HepG2 (cell line): ENCODE data around the gene HEXA. TPM values are rescaled to one million over a fixed set of nuclear protein-coding genes. Genes with fewer than 3 reads are reported as not detected.

ENCODE experiments used
- ATAC-seq: fragments of 200-7000 bp; cut with Tn5 transposase; 3 replicates; pipeline ENCODE4 v1.9.1; 2020; ENCODE audit warnings: mild to moderate bottlenecking, moderate library complexity
- BruUV-seq: library from RNA; stranded (reverse); fragments of 400-500 nt; replicated peaks from 2 replicates; lab custom pipeline; 2021; lab: Mats Ljungman, UMichigan
- CTCF ChIA-PET: fragments of 300-600 bp; formaldehyde crosslinking; extraction: SDS; loops from one replicate; lab custom pipeline; 2021; ENCODE audit warnings: low total read pairs, inconsistent platforms, low intra/inter-chr PET ratio; lab: Yijun Ruan, JAX
- POLR2A ChIA-PET: fragments of 350-600 bp; sonication (Branson Sonifier 250); formaldehyde crosslinking; loops from one replicate; lab custom pipeline; 2020; ENCODE audit warnings: antibody characterized with exemption, inconsistent platforms; lab: Yijun Ruan, JAX
- DNase-seq: peaks from one replicate; pipeline ENCODE4 v3.0.0-alpha.2; 2015; ENCODE audit warnings: low spot score
- FAIRE-seq: peaks from 3 replicates; lab custom pipeline; 2011; peaks lifted over from hg19 to GRCh38; lab: Jason Lieb, UNC
- H2AFZ ChIP-seq: one replicate; pipeline ENCODE4 v1.6.1; 2011; ENCODE audit warnings: low read length, inconsistent platforms
- H3K27ac ChIP-seq: fragments of 300-600 bp; 3 replicates; pipeline ENCODE4 v1.8.0; 2011; ENCODE audit warnings: mixed run types, mild to moderate bottlenecking, mixed read lengths, low read length, inconsistent platforms; ENCODE audit not compliant: insufficient read depth; ENCODE audit errors: extremely low read length
- H3K27me3 ChIP-seq, 2 experiments: fragments of 200-600 bp in 1 of 2; 2 replicates in 1 of 2; 3 replicates in 1 of 2; pipeline versions ENCODE4 v1.6.0 to v1.8.0; 2011; ENCODE audit warnings: low read length in 2 of 2, mild to moderate bottlenecking in 2 of 2, moderate library complexity in 2 of 2, inconsistent platforms in 1 of 2; ENCODE audit not compliant: insufficient read depth in 2 of 2, control insufficient read depth in 1 of 2
- H3K36me3 ChIP-seq, 2 experiments: fragments of 200-600 bp in 1 of 2; replicated peaks in 1 of 2; 2 replicates in 1 of 2; 3 replicates in 1 of 2; pipeline versions ENCODE4 v1.5.1 to v1.8.0; 2011; ENCODE audit warnings: low read length in 2 of 2, inconsistent platforms in 1 of 2; ENCODE audit not compliant: insufficient read depth in 2 of 2, control insufficient read depth in 1 of 2
- H3K4me1 ChIP-seq: 2 replicates; pipeline ENCODE4 v1.5.1; 2012; ENCODE audit warnings: low read length, inconsistent platforms; ENCODE audit not compliant: insufficient read depth
- H3K4me2 ChIP-seq: 2 replicates; pipeline ENCODE4 v1.6.0; 2011; ENCODE audit warnings: low read depth, low read length, inconsistent platforms
- H3K4me3 ChIP-seq, 3 experiments: fragments of 200-600 bp in 1 of 3; sonication (generic), shearing (Covaris generic) in 1 of 3; replicated peaks in 1 of 3; 2 replicates each; pipeline ENCODE4 v1.5.1; 2011 to 2016; ENCODE audit warnings: low read length in 3 of 3, inconsistent platforms in 2 of 3, low read depth in 2 of 3, mild to moderate bottlenecking in 2 of 3, control low read depth in 1 of 3, mixed read lengths in 1 of 3; ENCODE audit not compliant: insufficient read depth in 1 of 3
- H3K79me2 ChIP-seq: one replicate; pipeline ENCODE4 v1.6.1; 2011; ENCODE audit warnings: low read length, inconsistent platforms; ENCODE audit not compliant: insufficient read depth
- H3K9ac ChIP-seq: 2 replicates; pipeline ENCODE4 v1.6.0; 2011; ENCODE audit warnings: mild to moderate bottlenecking, low read depth, low read length, inconsistent platforms; ENCODE audit not compliant: insufficient read depth
- H3K9me3 ChIP-seq: 2 replicates; pipeline ENCODE4 v1.5.1; 2012; ENCODE audit warnings: mild to moderate bottlenecking, low read length
- H4K20me1 ChIP-seq: 2 replicates; pipeline ENCODE4 v1.6.0; 2011; ENCODE audit warnings: inconsistent platforms, mild to moderate bottlenecking, low read length, moderate library complexity; ENCODE audit not compliant: insufficient read depth
- BCL6 ChIP-seq: IDR thresholded peaks from 2 replicates; pipeline ENCODE4 v1.6.1; 2016; ENCODE audit warnings: missing genetic modification reagents, missing compliant biosample characterization
- CBX5 ChIP-seq: sonication (generic); formaldehyde crosslinking; IDR thresholded peaks from 2 replicates; pipeline ENCODE4 v1.4.0; 2020; ENCODE audit warnings: missing genetic modification reagents, borderline replicate concordance
- CEBPG ChIP-seq: IDR thresholded peaks from 2 replicates; pipeline ENCODE4 v1.6.1; 2016
- EEA1 ChIP-seq: sonication (generic); formaldehyde crosslinking; IDR thresholded peaks from 2 replicates; pipeline ENCODE4 v1.5.1; 2020; ENCODE audit warnings: mild to moderate bottlenecking, missing genetic modification reagents, borderline replicate concordance
- GFI1 ChIP-seq: sonication (generic); formaldehyde crosslinking; IDR thresholded peaks from 2 replicates; pipeline ENCODE4 v1.5.0; 2020; ENCODE audit warnings: missing genetic modification reagents, mild to moderate bottlenecking, borderline replicate concordance
- KDM5B ChIP-seq: sonication (generic); formaldehyde crosslinking; IDR thresholded peaks from 2 replicates; pipeline ENCODE4 v1.4.0; 2020; ENCODE audit warnings: missing genetic modification reagents, mild to moderate bottlenecking, borderline replicate concordance
- MED13 ChIP-seq: sonication (generic); formaldehyde crosslinking; IDR thresholded peaks from 2 replicates; pipeline ENCODE4 v1.5.0; 2020; ENCODE audit warnings: missing genetic modification reagents
- NFYB ChIP-seq: sonication (generic); formaldehyde crosslinking; IDR thresholded peaks from 2 replicates; pipeline ENCODE4 v1.4.0; 2020; ENCODE audit warnings: missing genetic modification reagents
- THAP7 ChIP-seq: sonication (generic); formaldehyde crosslinking; IDR thresholded peaks from 2 replicates; pipeline ENCODE4 v1.8.1; 2023; ENCODE audit warnings: mild to moderate bottlenecking, missing genetic modification reagents
- ZBTB20 ChIP-seq: sonication (generic); formaldehyde crosslinking; IDR thresholded peaks from 2 replicates; pipeline ENCODE4 v1.8.1; 2023; ENCODE audit warnings: missing genetic modification reagents, low read depth, mild to moderate bottlenecking, borderline replicate concordance
- ZNF260 ChIP-seq: sonication (generic); formaldehyde crosslinking; IDR thresholded peaks from 2 replicates; pipeline ENCODE4 v1.4.0; 2020; ENCODE audit warnings: missing genetic modification reagents, low read depth, mild to moderate bottlenecking, borderline replicate concordance
- ZNF660 ChIP-seq: sonication (generic); formaldehyde crosslinking; IDR thresholded peaks from 2 replicates; pipeline ENCODE4 v1.5.1; 2020; ENCODE audit warnings: mild to moderate bottlenecking, low read depth, missing genetic modification reagents, borderline replicate concordance
- ZNF746 ChIP-seq: sonication (generic); formaldehyde crosslinking; IDR thresholded peaks from 2 replicates; pipeline ENCODE4 v1.8.0; 2022; ENCODE audit warnings: mild to moderate bottlenecking, missing genetic modification reagents
- ZNF773 ChIP-seq: sonication (generic); formaldehyde crosslinking; IDR thresholded peaks from 2 replicates; pipeline ENCODE4 v1.4.0; 2020; ENCODE audit warnings: missing genetic modification reagents, borderline replicate concordance
- WGBS: methylation state at CpG from one replicate; pipeline ENCODE4 v1.1.6; 2017; ENCODE audit warnings: low lambda C conversion rate; 5-methylcytosine and 5-hydroxymethylcytosine counted together
- in situ Hi-C: cut with HindIII; loops from 2 replicates; pipeline ENCODE4 v1.10.0; 2017; ENCODE audit warnings: low pct_unique_long_range_greater_than_20kb; ENCODE audit not compliant: extremely low pct_ligation_motif_present
- intact Hi-C: fragments of 100-400 bp; cut with micrococcal nuclease; formaldehyde crosslinking; loops from one replicate; pipeline ENCODE4 v1.10.0; 2022; ENCODE audit not compliant: unreplicated experiment
- polyA plus RNA-seq, 8 experiments: library from polyadenylated mRNA; depleted of rRNA in 3 of 8; stranded (reverse) in 7 of 8; unstranded in 1 of 8; fragments of >200 nt; fragmentation: Illumina TruSeq in 4 of 8; extraction: Trizol in 4 of 8; gene quantifications; 2 replicates each; pipeline versions ENCODE4 v1.2.1 to v1.2.3, GENCODE V29; 2011 to 2016; ENCODE audit warnings: low read depth in 4 of 8, missing spikeins in 1 of 8, mixed read lengths in 1 of 8; ENCODE audit not compliant: insufficient read depth in 1 of 8
- total RNA-seq, 5 experiments: library from RNA; depleted of rRNA; stranded (reverse); fragments of >200 nt; fragmentation: Illumina TruSeq; extraction: Trizol; gene quantifications; 2 replicates each; pipeline ENCODE4 v1.2.3, GENCODE V29; 2016; ENCODE audit warnings: low read depth in 1 of 5
- TF ChIP-seq, protein P1 (sequence below): sonication (generic); formaldehyde crosslinking; IDR thresholded peaks from 2 replicates; pipeline ENCODE4 v1.9.0; 2021; ENCODE audit warnings: missing genetic modification reagents, borderline replicate concordance
- TF ChIP-seq, protein P2 (sequence below): sonication (generic); formaldehyde crosslinking; IDR thresholded peaks from 2 replicates; pipeline ENCODE4 v1.5.0; 2020; ENCODE audit warnings: mild to moderate bottlenecking, missing genetic modification reagents, moderate library complexity

The HEXA gene
- total and polyA plus RNA-seq, 2 of the 13 experiments (the other 11 are each of a cell fraction or from before 2014, with no cell fraction given), result 106 to 219 TPM

- TF ChIP-seq, protein P1, sequence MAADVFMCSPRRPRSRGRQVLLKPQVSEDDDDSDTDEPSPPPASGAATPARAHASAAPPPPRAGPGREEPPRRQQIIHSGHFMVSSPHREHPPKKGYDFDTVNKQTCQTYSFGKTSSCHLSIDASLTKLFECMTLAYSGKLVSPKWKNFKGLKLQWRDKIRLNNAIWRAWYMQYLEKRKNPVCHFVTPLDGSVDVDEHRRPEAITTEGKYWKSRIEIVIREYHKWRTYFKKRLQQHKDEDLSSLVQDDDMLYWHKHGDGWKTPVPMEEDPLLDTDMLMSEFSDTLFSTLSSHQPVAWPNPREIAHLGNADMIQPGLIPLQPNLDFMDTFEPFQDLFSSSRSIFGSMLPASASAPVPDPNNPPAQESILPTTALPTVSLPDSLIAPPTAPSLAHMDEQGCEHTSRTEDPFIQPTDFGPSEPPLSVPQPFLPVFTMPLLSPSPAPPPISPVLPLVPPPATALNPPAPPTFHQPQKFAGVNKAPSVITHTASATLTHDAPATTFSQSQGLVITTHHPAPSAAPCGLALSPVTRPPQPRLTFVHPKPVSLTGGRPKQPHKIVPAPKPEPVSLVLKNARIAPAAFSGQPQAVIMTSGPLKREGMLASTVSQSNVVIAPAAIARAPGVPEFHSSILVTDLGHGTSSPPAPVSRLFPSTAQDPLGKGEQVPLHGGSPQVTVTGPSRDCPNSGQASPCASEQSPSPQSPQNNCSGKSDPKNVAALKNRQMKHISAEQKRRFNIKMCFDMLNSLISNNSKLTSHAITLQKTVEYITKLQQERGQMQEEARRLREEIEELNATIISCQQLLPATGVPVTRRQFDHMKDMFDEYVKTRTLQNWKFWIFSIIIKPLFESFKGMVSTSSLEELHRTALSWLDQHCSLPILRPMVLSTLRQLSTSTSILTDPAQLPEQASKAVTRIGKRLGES (CRISPR knock-in tag), result no peak
- TF ChIP-seq ZNF260 (CRISPR knock-in tag) (no peak), KDM5B (CRISPR knock-in tag) (no peak), ZNF746 (CRISPR knock-in tag) (no peak), GFI1 (CRISPR knock-in tag) (no peak)
Measured at GRCh38 chr15:72358121-72358520, 17.7 kb downstream of the HEXA start (continued).

GRCh38 chr15:72354496-72354895, 21.3 kb downstream of the HEXA start:
- ChIA-PET POLR2A (no interaction called here), CTCF (no interaction called here)
- Histone ChIP-seq H2AFZ (no peak overlapping the region), H3K79me2 (peaks cover 11% of the 10 kb centered on the region), H3K27me3 (no peaks in the 10 kb centered on the region), H3K4me1 (peaks cover 18% of the 10 kb centered on the region), H3K36me3 (peaks cover 39 to 67% of the 10 kb centered on the region in 2 experiments), H3K4me3 (no peak overlapping the region), H3K9me3 (no peaks in the 10 kb centered on the region), H3K4me2 (no peak overlapping the region), H3K9ac (no peak overlapping the region), H3K27ac (no peak overlapping the region), H4K20me1 (no peaks in the 10 kb centered on the region)
- intact Hi-C loops (no loop called here), in situ Hi-C loops (no loop called here)
- FAIRE-seq, result no peak
- BruUV-seq, result no TSS peak
- WGBS, result 90% methylated on average over 1 of the region's 1 CpG
- TF ChIP-seq ZNF660 (CRISPR knock-in tag) (no peak), EEA1 (CRISPR knock-in tag) (no peak), NFYB (CRISPR knock-in tag) (no peak), ZNF773 (CRISPR knock-in tag) (no peak), BCL6 (no peak), CEBPG (no peak), MED13 (no peak), THAP7 (no peak), ZBTB20 (CRISPR knock-in tag) (no peak), CBX5 (CRISPR knock-in tag) (no peak)
- TF ChIP-seq, protein P2, sequence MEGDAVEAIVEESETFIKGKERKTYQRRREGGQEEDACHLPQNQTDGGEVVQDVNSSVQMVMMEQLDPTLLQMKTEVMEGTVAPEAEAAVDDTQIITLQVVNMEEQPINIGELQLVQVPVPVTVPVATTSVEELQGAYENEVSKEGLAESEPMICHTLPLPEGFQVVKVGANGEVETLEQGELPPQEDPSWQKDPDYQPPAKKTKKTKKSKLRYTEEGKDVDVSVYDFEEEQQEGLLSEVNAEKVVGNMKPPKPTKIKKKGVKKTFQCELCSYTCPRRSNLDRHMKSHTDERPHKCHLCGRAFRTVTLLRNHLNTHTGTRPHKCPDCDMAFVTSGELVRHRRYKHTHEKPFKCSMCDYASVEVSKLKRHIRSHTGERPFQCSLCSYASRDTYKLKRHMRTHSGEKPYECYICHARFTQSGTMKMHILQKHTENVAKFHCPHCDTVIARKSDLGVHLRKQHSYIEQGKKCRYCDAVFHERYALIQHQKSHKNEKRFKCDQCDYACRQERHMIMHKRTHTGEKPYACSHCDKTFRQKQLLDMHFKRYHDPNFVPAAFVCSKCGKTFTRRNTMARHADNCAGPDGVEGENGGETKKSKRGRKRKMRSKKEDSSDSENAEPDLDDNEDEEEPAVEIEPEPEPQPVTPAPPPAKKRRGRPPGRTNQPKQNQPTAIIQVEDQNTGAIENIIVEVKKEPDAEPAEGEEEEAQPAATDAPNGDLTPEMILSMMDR (CRISPR knock-in tag), result no peak
- DNase-seq, result no peak
- no peak for ATAC-seq
